ENCODE results near the gene SGPP2.

DNA sequence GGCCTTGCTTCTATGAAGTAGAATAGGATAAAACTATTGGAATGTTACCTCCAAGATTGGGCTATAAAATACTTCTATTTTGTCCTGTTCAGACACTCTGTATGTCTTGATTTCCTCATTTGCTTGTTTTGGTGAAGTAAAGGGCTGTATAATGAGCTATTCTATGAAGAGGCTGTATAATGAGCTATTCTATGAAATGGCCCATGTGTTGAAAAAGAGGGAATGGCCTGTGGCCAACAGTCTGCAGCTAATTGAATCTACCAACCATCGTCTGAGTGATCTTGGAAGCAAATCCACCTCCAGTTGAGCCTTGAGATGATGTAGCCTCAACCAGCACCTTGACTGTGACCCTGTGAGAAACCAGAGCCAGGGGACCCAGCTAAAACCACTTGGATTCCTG lies 3.8 kb upstream of the SGPP2 start:
- TF ChIP-seq, protein P1, sequence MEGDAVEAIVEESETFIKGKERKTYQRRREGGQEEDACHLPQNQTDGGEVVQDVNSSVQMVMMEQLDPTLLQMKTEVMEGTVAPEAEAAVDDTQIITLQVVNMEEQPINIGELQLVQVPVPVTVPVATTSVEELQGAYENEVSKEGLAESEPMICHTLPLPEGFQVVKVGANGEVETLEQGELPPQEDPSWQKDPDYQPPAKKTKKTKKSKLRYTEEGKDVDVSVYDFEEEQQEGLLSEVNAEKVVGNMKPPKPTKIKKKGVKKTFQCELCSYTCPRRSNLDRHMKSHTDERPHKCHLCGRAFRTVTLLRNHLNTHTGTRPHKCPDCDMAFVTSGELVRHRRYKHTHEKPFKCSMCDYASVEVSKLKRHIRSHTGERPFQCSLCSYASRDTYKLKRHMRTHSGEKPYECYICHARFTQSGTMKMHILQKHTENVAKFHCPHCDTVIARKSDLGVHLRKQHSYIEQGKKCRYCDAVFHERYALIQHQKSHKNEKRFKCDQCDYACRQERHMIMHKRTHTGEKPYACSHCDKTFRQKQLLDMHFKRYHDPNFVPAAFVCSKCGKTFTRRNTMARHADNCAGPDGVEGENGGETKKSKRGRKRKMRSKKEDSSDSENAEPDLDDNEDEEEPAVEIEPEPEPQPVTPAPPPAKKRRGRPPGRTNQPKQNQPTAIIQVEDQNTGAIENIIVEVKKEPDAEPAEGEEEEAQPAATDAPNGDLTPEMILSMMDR (IDR thresholded peaks at IDR 0.05), result no peak
- no peak for TF ChIP-seq POLR2A (IDR thresholded peaks at IDR 0.05)
